ENCODE measurements around the gene TNC. TPM values are rescaled to one million over a fixed set of nuclear protein-coding genes. Genes with fewer than 3 reads are reported as not detected.

The TNC gene
- polyA plus RNA-seq, 1 experiment, result 648 TPM

- H3K27me3 ChIP-seq (ENCODE audit: control insufficient read depth, insufficient read depth, low read length), result no peaks in the 10 kb centered on the region
- no peak overlapping the region for H3K4me3 ChIP-seq (ENCODE audit: low read depth, low read length)
- no peak for DNase-seq (ENCODE audit: low read depth)
- ChIA-PET POLR2A (no interaction called here), CTCF (no interaction called here)
- peaks cover 22% of the 10 kb centered on the region for H3K36me3 ChIP-seq (ENCODE audit: control insufficient read depth, insufficient read depth, low read length)
- TF ChIP-seq CTCF (IDR thresholded peaks at IDR 0.05; ENCODE audit: insufficient read depth, low read depth, low read length), result no peak
These were observed 32.1 kb downstream of the TNC start for GRCh38 chr9:115085773-115086377.

DNA sequence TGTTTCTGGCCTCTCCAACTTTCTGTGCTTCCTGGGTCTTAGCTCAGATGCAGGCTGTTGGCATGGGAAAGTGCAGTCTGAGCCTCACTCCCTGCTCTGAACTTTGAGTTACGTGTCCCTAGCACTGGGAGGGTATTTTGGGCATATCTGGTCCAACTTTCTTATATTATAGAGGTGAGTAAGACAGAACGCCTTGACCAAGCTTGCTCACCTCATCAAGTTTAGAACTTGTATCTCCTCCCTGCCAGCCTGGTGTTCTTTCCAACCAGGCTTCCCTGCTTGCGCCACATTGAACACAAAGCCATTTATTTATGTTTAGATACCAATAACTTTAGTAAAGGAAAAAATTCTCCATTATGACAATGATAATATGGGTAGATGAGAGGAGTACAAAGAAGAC, 33.2 kb downstream of the TNC start:
- H3K4me3 ChIP-seq (ENCODE audit: low read depth, low read length), result no peak overlapping the region
- POLR2A ChIA-PET, result no interaction called here
- peaks cover 18% of the 10 kb centered on the region for H3K36me3 ChIP-seq (ENCODE audit: control insufficient read depth, insufficient read depth, low read length)
- no peaks in the 10 kb centered on the region for H3K27me3 ChIP-seq (ENCODE audit: control insufficient read depth, insufficient read depth, low read length)
- no peak for TF ChIP-seq CTCF (IDR thresholded peaks at IDR 0.05; ENCODE audit: insufficient read depth, low read depth, low read length)
- no peak for DNase-seq (ENCODE audit: low read depth)
- CTCF ChIA-PET, result no interaction called here

GRCh38 chr9:115084157-115084556, 33.8 kb downstream of the TNC start:
- Histone ChIP-seq H3K27me3 (ENCODE audit: control insufficient read depth, insufficient read depth, low read length) (no peaks in the 10 kb centered on the region), H3K36me3 (ENCODE audit: control insufficient read depth, insufficient read depth, low read length) (peaks cover 18% of the 10 kb centered on the region), H3K4me3 (ENCODE audit: low read depth, low read length) (no peak overlapping the region)
- ChIA-PET CTCF (no interaction called here), POLR2A (no interaction called here)
- DNase-seq (ENCODE audit: low read depth), result no peak
- no peak for TF ChIP-seq CTCF (IDR thresholded peaks at IDR 0.05; ENCODE audit: insufficient read depth, low read depth, low read length)

DNA sequence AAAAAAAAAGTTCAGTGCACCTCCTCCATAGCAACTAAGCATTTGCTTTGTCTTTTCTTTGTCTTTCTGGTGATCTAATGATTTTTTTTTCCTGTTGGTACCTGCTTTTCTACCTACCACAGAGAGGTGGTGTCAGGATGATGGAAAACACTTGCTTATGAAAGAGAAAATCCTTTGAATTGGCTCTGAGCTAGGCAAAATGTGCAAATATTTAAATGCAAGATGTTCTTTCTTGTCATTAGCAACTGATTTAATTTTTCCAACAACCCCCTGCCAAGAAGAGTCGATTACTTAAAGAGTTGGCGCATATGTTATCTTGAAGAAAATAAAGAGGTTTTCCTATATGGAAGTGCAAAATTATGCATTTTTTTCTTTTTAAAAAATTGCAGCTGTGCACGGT, 37.7 kb downstream of the TNC start:
- Histone ChIP-seq H3K36me3 (ENCODE audit: control insufficient read depth, insufficient read depth, low read length) (peaks cover 10% of the 10 kb centered on the region), H3K27me3 (ENCODE audit: control insufficient read depth, insufficient read depth, low read length) (no peaks in the 10 kb centered on the region), H3K4me3 (ENCODE audit: low read depth, low read length) (no peak overlapping the region)
- no peak for DNase-seq (ENCODE audit: low read depth)
- no peak for TF ChIP-seq CTCF (IDR thresholded peaks at IDR 0.05; ENCODE audit: insufficient read depth, low read depth, low read length)
- CTCF ChIA-PET, result no interaction called here
- POLR2A ChIA-PET, result no interaction called here

GRCh38 chr9:115079156-115079555, 38.8 kb downstream of the TNC start:
- TF ChIP-seq CTCF (IDR thresholded peaks at IDR 0.05; ENCODE audit: insufficient read depth, low read depth, low read length), result no peak
- no peak overlapping the region for H3K4me3 ChIP-seq (ENCODE audit: low read depth, low read length)
- H3K36me3 ChIP-seq (ENCODE audit: control insufficient read depth, insufficient read depth, low read length), result peaks cover 8% of the 10 kb centered on the region
- no peak for DNase-seq (ENCODE audit: low read depth)
- H3K27me3 ChIP-seq (ENCODE audit: control insufficient read depth, insufficient read depth, low read length), result no peaks in the 10 kb centered on the region
- ChIA-PET POLR2A (no interaction called here), CTCF (no interaction called here)

All from BJ (cell line).